Naive B cell (primary cell): ENCODE measurements around the gene AKR1C2. TPM values are rescaled to one million over a fixed set of nuclear protein-coding genes. Genes with fewer than 3 reads are reported as not detected.
"Not testable (repeated sequence)": the region's sequence is repeated elsewhere in the genome, so short reads cannot be mapped to it uniquely, and the experiment has no call there.

Experiments used
- ATAC-seq, 2 donors: fragments of 150-1000 bp; cut with Tn5 transposase; 2 replicates each; pipeline ENCODE4 v1.10.0; 2021; ENCODE audit warnings: low read depth in 2 of 2, mild to moderate bottlenecking in 2 of 2, moderate library complexity in 2 of 2
- DNase-seq: peaks from one replicate; pipeline ENCODE4 v3.0.0; 2022
- H3K27ac Mint-ChIP-seq, 6 donors: one replicate each; pipeline ENCODE4 v1.8.0; 2020 to 2022; ENCODE audit warnings: mild to moderate bottlenecking in 6 of 6, mixed read lengths in 6 of 6, moderate library complexity in 5 of 6, inconsistent platforms in 2 of 6
- H3K27me3 Mint-ChIP-seq, 3 donors: one replicate each; pipeline ENCODE4 v1.8.0; 2021 to 2022; ENCODE audit warnings: mixed read lengths in 3 of 3, mild to moderate bottlenecking in 1 of 3
- H3K36me3 Mint-ChIP-seq, 2 donors: one replicate each; pipeline ENCODE4 v1.8.0; 2020 to 2022; ENCODE audit warnings: mixed read lengths in 2 of 2, inconsistent platforms in 1 of 2, mild to moderate bottlenecking in 1 of 2
- H3K4me1 Mint-ChIP-seq, 3 donors: one replicate each; pipeline ENCODE4 v1.8.0; 2020 to 2022; ENCODE audit warnings: mixed read lengths in 3 of 3, inconsistent platforms in 1 of 3, mild to moderate bottlenecking in 1 of 3, moderate library complexity in 1 of 3
- H3K4me3 Mint-ChIP-seq, 8 donors: one replicate each; pipeline ENCODE4 v1.8.0; 2020 to 2022; ENCODE audit warnings: mild to moderate bottlenecking in 8 of 8, mixed read lengths in 8 of 8, moderate library complexity in 8 of 8, inconsistent platforms in 2 of 8
- H3K9me3 Mint-ChIP-seq, 7 donors: one replicate each; pipeline ENCODE4 v1.8.0; 2020 to 2022; ENCODE audit warnings: mixed read lengths in 7 of 7, mild to moderate bottlenecking in 5 of 7, inconsistent platforms in 2 of 7, moderate library complexity in 1 of 7
- polyA plus RNA-seq, 6 donors: library from polyadenylated mRNA; unstranded; fragments of 300-500 nt; fragmentation: Illumina TruSeq; gene quantifications; one replicate each; pipeline ENCODE4 v1.2.3, GENCODE V29; 2021; ENCODE audit warnings: low read depth in 6 of 6

The AKR1C2 gene
- polyA plus RNA-seq, 6 donors from 2014 or later = not detected

DNA sequence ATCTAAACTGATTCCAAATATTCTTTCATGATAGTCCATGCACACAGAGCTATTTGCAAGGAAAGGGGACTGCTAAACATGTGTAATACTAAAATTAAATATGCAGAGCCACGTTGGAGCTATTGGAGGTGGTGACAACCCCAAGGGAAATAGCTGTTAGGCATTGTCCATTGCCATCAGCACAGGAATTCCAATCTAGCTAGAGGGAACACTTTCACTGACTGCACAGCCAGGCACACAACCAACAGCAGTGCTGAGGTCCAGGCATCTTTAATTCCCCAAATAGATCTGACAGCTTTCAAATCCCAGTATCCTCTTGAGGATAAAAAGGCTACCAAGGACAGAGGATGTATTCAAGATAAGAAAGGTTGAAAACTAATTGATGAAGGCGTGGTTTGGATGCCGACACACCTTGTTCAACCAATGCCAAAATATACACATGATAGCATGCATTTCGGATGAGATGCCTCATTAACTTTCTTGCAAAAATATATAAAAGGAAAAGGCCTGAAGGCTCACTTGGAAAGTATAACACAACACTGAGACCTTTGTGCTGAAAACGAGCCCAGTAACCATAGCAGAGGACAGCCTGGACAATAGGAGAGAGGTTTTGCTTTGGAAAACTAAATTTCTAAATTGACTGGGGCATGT lies 52.0 kb downstream of the AKR1C2 start:
- not testable (repeated sequence) for ATAC-seq, H3K36me3 Mint-ChIP-seq, H3K9me3 Mint-ChIP-seq, H3K4me1 Mint-ChIP-seq, DNase-seq, H3K4me3 Mint-ChIP-seq, H3K27me3 Mint-ChIP-seq, H3K27ac Mint-ChIP-seq

DNA sequence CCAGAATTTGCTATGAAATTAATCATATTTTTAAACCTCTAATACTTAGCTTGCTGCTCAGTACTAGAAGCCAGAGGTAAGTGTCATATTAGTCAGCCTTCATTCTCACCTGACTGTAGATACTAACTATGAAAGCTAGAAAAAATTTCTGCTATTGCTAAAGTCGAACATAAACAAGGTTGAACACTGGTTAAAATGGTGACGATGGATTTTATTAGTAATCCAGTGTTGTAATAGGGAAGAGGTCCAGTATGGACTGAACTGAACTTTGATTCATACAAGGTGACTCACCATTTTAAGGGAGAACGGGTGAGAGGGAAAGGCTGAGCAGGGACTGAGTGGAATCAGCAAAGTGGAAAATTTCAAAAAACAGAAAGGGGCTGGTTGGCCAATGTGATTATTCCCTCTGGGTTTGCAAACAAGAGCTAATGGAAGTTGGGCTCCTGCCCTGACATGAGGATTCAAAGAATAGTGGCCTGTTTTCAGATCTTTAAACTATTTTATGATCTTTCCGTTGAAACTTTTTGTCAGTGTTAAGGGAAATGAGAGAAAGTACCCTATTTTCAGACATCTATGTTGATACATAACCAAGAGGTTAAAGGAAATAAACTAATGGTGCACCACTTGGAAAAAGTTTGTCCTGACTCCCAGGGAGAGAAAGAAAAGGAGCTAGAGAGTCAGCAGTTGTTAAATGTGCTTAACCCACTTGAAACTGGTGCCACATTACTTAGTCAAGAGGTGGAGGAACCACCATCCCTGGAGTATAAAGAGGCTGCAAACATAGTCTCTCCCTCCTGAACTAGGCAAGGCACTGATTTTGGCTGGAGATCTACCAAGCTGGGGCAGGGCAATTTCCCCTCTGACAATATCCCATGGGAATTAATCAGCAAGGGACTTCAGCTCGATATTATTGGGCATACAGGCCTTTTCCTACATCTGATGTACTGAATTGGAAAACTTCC lies 55.7 kb downstream of the AKR1C2 start:
- Mint-ChIP-seq H3K4me1 (no peaks in the 10 kb centered on the region), H3K27ac (no peak overlapping the region), H3K27me3 (no peaks in the 10 kb centered on the region), H3K36me3 (no peaks in the 10 kb centered on the region), H3K9me3 (peaks cover 0 to 2% (median 0%) of the 10 kb centered on the region in 7 donors), H3K4me3 (no peak overlapping the region)
- ATAC-seq = no peak
- no peak for DNase-seq

DNA sequence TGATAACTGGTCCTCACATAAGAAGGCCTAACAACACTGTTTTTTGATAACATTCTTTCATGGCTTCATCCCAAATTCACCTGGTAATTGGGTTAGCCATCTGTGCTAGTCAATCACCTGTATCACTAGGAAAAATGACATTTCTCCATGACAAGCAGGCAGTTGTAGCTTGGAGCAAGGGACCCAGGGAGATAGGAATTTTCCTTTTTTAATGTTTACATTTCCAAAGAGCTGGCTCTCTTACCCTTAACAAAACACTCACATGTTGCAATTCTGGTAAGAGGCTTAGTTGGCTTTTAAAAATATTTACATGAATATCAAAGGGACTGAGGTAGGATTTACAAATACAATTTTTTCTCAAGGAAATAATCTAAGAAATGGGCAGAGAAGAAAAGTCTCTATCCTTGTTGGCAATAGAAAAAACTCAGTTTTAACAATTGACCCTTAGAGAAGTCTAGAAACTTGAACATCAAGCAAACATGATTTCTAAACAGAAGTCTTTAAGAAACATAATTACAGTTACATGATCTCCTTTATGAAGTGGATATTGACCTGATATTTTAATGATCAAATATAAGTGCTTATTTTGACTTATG lies 56.5 kb downstream of the AKR1C2 start:
- H3K9me3 Mint-ChIP-seq = peaks cover 0 to 2% (median 0%) of the 10 kb centered on the region in 7 donors
- no peaks in the 10 kb centered on the region for H3K27me3 Mint-ChIP-seq
- H3K36me3 Mint-ChIP-seq = no peaks in the 10 kb centered on the region
- DNase-seq (no peak), ATAC-seq (no peak)
- H3K4me1 Mint-ChIP-seq = no peaks in the 10 kb centered on the region
- no peak overlapping the region for H3K27ac Mint-ChIP-seq
- H3K4me3 Mint-ChIP-seq = no peak overlapping the region

DNA sequence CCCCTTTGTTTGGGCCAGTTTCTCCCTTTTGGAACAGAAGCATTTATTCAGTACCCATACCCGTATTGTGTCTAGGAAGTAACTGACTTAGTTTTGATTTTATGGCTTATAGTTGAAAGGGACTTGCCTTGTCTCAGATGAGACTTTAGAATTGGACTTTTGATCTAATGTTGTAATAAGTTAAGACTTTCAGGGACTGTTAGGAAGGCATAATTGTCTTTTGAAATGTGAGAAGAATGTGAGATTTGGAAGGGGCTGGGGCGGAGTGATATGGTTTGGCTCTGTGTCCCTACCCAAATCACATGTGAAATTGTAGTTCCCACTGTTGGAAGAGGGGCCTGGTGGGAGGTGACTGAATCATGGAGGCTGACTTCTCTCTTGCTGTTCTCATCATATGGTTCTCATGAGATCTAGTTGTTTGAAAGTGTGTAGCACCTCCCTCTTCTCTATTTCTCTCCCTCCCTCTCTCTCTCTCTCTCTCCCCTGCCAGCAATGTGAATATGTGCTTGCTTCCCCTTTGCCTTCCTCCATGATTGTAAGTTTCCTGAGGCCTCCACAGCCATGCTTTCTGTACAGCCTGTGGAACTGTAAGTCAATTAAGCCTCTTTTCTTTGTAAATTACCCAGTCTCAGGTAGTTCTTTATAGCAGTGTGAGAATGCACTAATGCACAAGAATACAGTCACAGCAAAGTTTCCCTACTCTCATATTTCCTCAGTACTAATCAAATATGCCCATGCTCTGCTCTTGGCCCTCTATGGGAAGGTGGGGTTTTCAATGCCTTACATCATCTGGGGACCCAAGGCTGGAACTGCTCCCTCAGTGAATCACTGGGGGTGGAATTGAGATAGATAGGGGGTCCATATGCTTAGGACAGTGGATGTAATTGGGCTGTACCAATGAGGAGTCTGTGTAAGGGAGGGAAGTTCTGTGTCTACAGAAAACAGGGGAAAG lies 57.6 kb downstream of the AKR1C2 start:
- Mint-ChIP-seq H3K4me3 (no peak overlapping the region), H3K27me3 (no peaks in the 10 kb centered on the region), H3K27ac (no peak overlapping the region), H3K36me3 (no peaks in the 10 kb centered on the region), H3K4me1 (no peaks in the 10 kb centered on the region), H3K9me3 (peaks cover 0 to 2% (median 0%) of the 10 kb centered on the region in 7 donors)
- ATAC-seq (no peak), DNase-seq (no peak)

DNA sequence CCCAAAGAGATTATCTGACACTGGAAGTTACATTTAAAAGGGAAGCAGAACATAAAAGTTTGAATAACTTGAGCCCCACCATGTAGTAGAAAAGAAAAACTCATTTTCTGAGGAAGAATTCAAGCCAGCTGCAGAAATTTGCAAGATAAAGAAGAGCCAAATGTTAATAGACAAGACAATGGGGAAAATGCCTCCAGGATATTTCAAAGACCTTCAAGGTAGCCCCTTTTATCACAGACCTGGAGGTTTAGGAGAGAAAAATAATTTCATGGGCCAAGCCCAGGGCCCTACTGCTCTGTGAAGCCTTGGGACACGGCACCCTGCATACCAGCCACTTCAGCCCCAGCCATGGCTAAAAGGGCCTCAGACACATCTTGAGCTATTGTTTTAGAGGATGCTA lies 58.8 kb downstream of the AKR1C2 start:
- no peak for DNase-seq
- no peaks in the 10 kb centered on the region for H3K4me1 Mint-ChIP-seq
- no peak for ATAC-seq
- H3K4me3 Mint-ChIP-seq = no peak overlapping the region
- H3K27ac Mint-ChIP-seq = no peak overlapping the region
- H3K27me3 Mint-ChIP-seq = no peaks in the 10 kb centered on the region
- H3K9me3 Mint-ChIP-seq = peaks cover 0 to 2% (median 0%) of the 10 kb centered on the region in 7 donors
- no peaks in the 10 kb centered on the region for H3K36me3 Mint-ChIP-seq

DNA sequence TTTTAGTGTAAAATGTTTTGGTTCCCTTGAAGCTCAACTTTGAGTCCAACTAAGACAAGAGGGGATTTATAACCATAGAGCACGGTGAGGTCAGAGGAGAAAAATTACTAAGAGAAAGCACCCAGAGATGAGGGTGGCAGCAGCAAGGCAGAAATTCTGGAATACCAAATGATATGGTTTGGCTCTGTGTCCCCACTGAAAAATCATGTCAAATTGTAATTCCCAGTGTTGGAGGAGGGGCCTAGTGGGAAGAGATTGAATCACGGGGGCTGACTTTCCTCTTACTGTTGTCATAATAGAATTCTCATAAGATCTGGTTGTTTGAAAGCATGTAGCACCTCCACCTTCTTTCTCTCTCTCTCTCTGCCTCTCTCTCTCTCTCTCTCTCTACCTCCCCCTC lies 59.8 kb downstream of the AKR1C2 start:
- no peak overlapping the region for H3K4me3 Mint-ChIP-seq
- ATAC-seq (no peak), DNase-seq (no peak)
- H3K36me3 Mint-ChIP-seq = no peaks in the 10 kb centered on the region
- no peaks in the 10 kb centered on the region for H3K27me3 Mint-ChIP-seq
- no peak overlapping the region for H3K27ac Mint-ChIP-seq
- no peaks in the 10 kb centered on the region for H3K4me1 Mint-ChIP-seq
- peaks cover 0 to 2% (median 0%) of the 10 kb centered on the region in 7 donors for H3K9me3 Mint-ChIP-seq

DNA sequence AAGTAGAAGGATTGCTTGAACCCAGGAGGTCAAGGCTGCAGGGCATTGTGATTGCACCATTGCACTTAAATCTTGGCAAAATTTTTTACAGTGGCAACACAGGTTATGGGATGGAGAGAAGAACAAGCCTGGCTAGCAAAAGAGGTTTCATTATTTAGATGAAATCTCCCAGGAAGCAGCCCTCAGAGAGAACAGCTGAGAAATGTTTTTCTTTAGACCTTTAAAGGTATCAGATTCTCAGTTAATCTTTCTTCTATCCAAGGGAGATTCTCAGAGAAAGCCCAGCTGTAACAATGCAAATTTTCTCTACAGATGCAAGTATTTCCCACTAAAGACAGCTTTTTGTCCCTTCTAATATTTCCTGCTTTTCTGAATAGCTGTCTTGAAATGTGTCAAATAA lies 60.2 kb downstream of the AKR1C2 start:
- not testable (repeated sequence) for H3K27me3 Mint-ChIP-seq, H3K4me3 Mint-ChIP-seq, H3K9me3 Mint-ChIP-seq, H3K4me1 Mint-ChIP-seq, H3K27ac Mint-ChIP-seq, ATAC-seq, DNase-seq, H3K36me3 Mint-ChIP-seq

DNA sequence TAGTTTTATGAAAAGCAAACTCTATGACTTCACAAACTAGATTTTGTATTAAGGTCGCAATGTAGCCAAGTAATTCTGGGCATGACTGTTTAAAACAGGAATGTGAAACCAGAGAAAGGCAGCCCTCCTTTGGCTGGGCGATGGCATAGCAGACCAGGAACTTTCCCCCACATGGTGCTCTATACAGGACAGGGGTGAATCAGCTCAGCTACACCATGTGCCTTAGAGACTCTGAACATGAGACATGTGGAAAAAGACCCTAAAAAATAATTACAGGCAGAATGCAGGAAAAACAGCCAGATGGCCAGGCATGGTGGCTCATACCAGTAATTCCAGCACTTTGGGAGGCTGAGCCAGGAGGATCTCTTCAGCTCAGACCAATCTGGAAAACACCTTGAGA lies 60.7 kb downstream of the AKR1C2 start:
- DNase-seq, H3K4me1 Mint-ChIP-seq, H3K27ac Mint-ChIP-seq, H3K9me3 Mint-ChIP-seq, H3K4me3 Mint-ChIP-seq, H3K27me3 Mint-ChIP-seq, H3K36me3 Mint-ChIP-seq, ATAC-seq: not testable (repeated sequence)

DNA sequence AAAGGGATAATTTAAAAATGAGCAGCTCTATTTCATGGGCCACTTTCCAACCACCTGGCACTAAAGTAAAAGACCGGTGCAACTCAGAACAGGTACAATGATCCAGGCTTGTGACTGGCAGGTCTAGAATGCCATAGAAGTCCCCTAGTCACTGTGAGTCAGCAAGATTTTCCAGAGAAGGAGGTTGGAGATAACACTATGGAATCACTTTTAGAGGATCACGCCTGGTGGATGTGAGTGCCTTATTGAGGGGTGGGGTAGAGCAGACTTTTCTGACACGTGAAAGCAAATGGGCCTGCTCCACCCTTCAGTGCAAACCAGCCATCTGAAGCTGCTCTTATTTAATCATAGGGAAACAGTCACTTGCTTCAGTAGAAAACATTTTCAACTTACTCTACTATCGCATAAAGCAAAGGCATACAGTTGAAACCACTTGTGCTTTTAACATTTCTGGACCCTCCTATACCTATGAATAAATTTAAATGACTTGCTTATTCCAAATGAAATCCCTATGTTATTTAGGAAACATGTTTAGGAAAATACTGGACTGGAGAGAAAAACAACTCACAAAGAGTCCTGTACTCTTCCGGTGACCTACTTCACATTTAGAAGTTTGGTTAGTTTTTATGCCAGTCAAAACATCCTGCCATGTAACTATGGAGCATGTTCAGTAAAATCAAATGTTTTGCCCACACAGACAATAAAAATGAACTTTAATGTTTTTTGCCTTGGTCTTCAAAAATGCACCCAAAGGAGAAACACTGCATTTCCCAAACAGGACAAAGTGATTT lies 61.9 kb downstream of the AKR1C2 start:
- Mint-ChIP-seq H3K4me3 (no peak overlapping the region), H3K27me3 (peaks cover 0 to 7% (median 4%) of the 10 kb centered on the region in 3 donors), H3K4me1 (no peaks in the 10 kb centered on the region), H3K9me3 (peaks cover 0 to 2% (median 0%) of the 10 kb centered on the region in 7 donors), H3K36me3 (no peaks in the 10 kb centered on the region), H3K27ac (no peak overlapping the region)
- no peak for ATAC-seq
- no peak for DNase-seq

DNA sequence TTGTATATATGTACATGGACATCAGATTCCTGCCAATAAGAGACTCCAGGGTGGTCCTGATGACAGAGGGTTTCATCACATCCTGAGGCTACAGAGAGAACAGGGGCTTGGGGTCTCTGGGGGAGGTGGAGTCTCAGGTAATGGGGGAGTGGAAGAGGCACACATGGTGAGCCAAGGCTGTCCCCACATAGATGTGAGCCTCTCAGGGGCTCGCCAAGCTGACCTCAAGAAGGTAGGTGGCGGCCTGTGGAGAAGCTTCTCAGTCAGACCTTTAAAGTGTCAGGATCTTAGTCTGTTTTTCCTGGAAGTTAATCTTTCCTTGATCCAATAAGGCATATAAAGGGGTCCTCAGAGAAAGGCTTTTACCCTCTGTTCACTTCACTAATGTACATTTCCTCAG lies 62.7 kb downstream of the AKR1C2 start:
- not testable (repeated sequence) for H3K4me3 Mint-ChIP-seq, ATAC-seq, H3K27me3 Mint-ChIP-seq, H3K4me1 Mint-ChIP-seq, DNase-seq, H3K27ac Mint-ChIP-seq, H3K36me3 Mint-ChIP-seq, H3K9me3 Mint-ChIP-seq

DNA sequence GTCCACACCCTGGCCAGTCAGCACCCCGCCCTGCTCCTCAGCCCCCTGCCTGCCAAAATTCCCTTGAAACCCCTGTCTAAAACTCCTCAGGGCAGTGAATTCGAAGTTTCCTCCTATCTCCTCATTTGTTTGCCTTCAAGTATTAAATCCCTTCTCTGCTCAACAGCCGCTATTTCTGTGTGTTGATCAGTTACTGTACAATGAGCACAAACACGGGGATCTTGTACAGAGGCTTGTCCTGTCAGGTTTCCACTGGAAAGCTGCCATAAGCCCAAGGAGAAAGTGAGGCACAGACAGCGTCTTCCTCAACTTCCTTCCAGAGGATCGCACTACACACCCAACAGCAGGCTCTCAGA lies 63.6 kb downstream of the AKR1C2 start:
- not testable (repeated sequence) for H3K4me1 Mint-ChIP-seq, ATAC-seq, H3K4me3 Mint-ChIP-seq, H3K27ac Mint-ChIP-seq, H3K36me3 Mint-ChIP-seq, H3K27me3 Mint-ChIP-seq, DNase-seq, H3K9me3 Mint-ChIP-seq

DNA sequence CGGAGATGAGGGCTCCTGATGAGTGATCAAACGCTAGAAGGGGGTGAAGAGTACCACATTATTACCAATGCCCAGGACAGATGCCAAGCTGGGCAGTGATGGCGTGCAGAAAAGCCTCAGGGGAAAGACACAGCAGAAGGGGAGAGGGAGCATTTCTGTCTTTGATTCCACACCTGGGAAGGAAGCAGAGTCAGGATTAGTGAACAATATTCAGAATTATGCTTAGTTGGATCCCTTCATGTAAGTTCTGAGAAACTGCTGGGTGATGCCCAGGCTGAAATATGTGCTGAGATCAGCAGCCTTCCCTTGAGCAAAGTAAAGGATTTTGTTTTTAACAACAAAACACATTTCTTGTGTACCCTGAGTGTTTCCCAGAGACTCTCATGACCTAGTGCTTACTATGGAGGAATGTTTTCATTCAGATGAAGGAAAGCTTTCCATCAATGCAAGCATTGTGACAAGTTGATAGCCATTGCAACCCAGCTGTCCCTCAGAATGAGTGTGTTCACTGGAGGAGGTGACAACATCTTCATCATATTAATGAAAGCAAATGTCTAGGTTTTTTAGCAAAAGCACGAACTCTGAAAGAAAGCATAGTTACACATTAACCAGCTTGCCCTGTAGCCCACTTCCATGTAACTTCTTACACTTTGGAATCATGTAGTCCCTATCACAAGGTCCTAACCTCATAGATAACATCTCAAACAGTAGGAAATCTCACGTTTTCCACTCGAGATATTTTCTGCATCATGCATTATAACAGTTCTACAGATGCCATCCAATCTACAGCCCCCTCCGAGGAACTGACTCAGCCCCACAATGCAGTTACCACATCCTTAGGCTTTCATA lies 64.2 kb downstream of the AKR1C2 start:
- DNase-seq (no peak), ATAC-seq (no peak)
- Mint-ChIP-seq H3K36me3 (no peaks in the 10 kb centered on the region), H3K27ac (peak overlapping the region in 1 of 6 donors; percentile 49), H3K4me1 (no peaks in the 10 kb centered on the region), H3K27me3 (peaks cover 0 to 7% (median 4%) of the 10 kb centered on the region in 3 donors), H3K4me3 (no peak overlapping the region), H3K9me3 (no peaks in the 10 kb centered on the region)
